HFFc6 (cell line): ENCODE data around the gene DNAJC1. TPM values are rescaled to one million over a fixed set of nuclear protein-coding genes. Genes with fewer than 3 reads are reported as not detected.

Experiments used
- DNase-seq: peaks from one replicate; pipeline ENCODE4 v3.0.0-alpha.2; 2018
- H3K27ac Mint-ChIP-seq: 2 replicates; pipeline ENCODE4 v1.8.0; 2020; ENCODE audit warnings: mild to moderate bottlenecking, mixed read lengths
- H3K27me3 Mint-ChIP-seq: 2 replicates; pipeline ENCODE4 v1.8.0; 2021; ENCODE audit warnings: mild to moderate bottlenecking, moderate library complexity, mixed read lengths; ENCODE audit not compliant: insufficient read depth
- H3K36me3 Mint-ChIP-seq: 2 replicates; pipeline ENCODE4 v1.8.0; 2021; ENCODE audit warnings: low read depth, mixed read lengths
- H3K4me1 Mint-ChIP-seq: 2 replicates; pipeline ENCODE4 v1.8.0; 2020; ENCODE audit warnings: low read depth, mixed read lengths
- H3K4me3 Mint-ChIP-seq: 2 replicates; pipeline ENCODE4 v1.8.0; 2020; ENCODE audit warnings: mild to moderate bottlenecking, moderate library complexity, mixed read lengths
- H3K9me3 Mint-ChIP-seq: 2 replicates; pipeline ENCODE4 v1.8.0; 2020; ENCODE audit warnings: mild to moderate bottlenecking, mixed read lengths
- CTCF ChIP-seq: fragments of 200-600 bp; sonication (generic); IDR thresholded peaks from 2 replicates; pipeline ENCODE4 v1.5.0; 2021; ENCODE audit warnings: antibody characterized with exemption, mild to moderate bottlenecking
- total RNA-seq, 6 experiments: library from RNA; stranded (reverse); fragmentation: NEBNext Ultra II Directional; extraction: Animal tissue kit (Norgen Biotek cat#: 25700); gene quantifications; 2 replicates in 1 of 6; 3 replicates in 5 of 6; pipeline ENCODE4 v1.2.3, GENCODE V29; 2021

The DNAJC1 gene
- total RNA-seq, 6 experiments from 2014 or later, result 17.3 to 25.5 (median 17.9) TPM

DNA sequence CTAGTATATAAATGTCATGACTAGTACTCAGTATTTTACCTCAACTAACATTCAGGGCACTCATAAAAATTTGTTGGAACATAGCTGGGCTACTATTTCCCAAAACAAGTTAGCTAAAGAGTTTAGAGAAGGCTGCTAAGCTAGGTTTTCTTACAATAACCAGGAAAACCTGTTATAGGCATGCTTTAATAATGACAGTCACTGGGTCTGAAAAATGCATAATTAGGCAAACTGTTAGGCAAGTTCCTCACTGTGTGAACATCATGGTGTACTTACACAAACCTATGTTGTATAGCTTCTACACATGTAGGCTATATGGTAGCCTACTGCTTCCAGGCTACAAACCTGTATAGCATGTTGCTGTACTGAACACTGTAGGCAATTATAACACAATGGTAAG is 79.0 kb downstream of the DNAJC1 start:
- Mint-ChIP-seq H3K27me3 (no peaks in the 10 kb centered on the region), H3K9me3 (no peaks in the 10 kb centered on the region), H3K27ac (no peak overlapping the region), H3K4me3 (no peak overlapping the region), H3K36me3 (no peaks in the 10 kb centered on the region), H3K4me1 (peaks cover 37% of the 10 kb centered on the region)
- DNase-seq, result no peak
- no peak for TF ChIP-seq CTCF

DNA sequence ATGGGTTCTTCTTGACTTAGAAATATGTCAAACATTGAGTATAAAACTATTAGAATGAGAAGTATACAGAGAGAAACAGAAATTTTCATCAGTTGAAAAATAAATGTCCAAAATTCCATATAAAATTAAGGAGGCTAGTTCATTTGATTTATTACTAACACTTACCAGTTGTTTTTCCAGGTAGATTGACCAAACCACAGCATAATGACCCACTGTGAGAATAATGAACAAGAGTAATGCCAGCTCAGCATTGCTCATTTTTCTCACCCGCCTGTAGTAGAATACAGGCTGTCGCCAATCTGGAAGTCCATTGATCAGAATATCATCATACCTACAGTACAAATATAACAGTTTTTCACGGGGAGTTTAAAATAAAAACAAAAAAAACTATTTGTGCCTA is 82.9 kb downstream of the DNAJC1 start:
- no peak overlapping the region for H3K27ac Mint-ChIP-seq
- H3K4me3 Mint-ChIP-seq, result no peak overlapping the region
- no peaks in the 10 kb centered on the region for H3K27me3 Mint-ChIP-seq
- peaks cover 4% of the 10 kb centered on the region; the same call in 1 of the 2 replicates for H3K4me1 Mint-ChIP-seq
- H3K36me3 Mint-ChIP-seq, result no peaks in the 10 kb centered on the region
- no peaks in the 10 kb centered on the region for H3K9me3 Mint-ChIP-seq
- DNase-seq, result no peak
- no peak for TF ChIP-seq CTCF

DNA sequence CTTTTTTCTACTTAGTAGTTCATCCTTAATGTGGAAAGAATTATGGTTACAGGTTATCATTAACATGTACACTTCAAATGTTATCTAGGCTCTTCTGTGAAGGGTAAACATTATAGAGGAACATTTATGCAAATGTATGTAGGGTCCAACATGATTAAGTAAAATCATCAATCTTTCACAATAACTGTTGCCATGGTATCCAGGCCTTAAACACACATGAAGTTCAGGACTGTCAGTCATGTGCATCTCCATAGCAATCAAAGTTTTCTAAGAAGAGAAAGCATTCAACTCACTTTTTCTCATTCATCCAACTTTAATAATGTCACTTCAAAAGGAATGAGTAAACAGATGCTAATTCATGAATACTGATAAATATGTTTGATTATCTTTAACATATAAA is 83.6 kb downstream of the DNAJC1 start:
- no peak for DNase-seq
- no peaks in the 10 kb centered on the region for H3K9me3 Mint-ChIP-seq
- no peak overlapping the region for H3K4me3 Mint-ChIP-seq
- peak overlapping the region; percentile 41; the same call in 1 of the 2 replicates for H3K27ac Mint-ChIP-seq
- no peaks in the 10 kb centered on the region for H3K27me3 Mint-ChIP-seq
- H3K36me3 Mint-ChIP-seq, result no peaks in the 10 kb centered on the region
- no peaks in the 10 kb centered on the region for H3K4me1 Mint-ChIP-seq
- no peak for TF ChIP-seq CTCF

DNA sequence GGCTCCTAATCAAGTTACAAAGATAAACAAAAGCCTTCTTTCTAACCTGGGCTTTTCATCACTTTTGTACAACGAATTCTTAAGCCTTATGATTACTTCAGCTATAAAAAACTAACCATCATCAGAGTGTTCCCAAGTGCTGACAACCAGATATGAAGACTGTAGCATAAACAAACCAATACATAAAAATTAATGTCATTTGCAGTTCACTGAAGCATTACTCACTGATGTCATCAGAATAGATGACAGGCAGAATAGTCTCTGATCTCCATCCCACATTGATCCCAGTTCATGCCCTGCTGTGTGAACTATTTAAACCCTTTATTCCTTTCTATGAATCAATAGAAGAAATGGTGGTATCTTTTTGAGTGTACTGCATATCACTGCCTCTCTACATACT is 84.4 kb downstream of the DNAJC1 start:
- Mint-ChIP-seq H3K36me3 (no peaks in the 10 kb centered on the region), H3K9me3 (no peaks in the 10 kb centered on the region), H3K4me1 (no peaks in the 10 kb centered on the region), H3K27ac (no peak overlapping the region), H3K4me3 (no peak overlapping the region), H3K27me3 (no peaks in the 10 kb centered on the region)
- no peak for DNase-seq
- TF ChIP-seq CTCF, result no peak

DNA sequence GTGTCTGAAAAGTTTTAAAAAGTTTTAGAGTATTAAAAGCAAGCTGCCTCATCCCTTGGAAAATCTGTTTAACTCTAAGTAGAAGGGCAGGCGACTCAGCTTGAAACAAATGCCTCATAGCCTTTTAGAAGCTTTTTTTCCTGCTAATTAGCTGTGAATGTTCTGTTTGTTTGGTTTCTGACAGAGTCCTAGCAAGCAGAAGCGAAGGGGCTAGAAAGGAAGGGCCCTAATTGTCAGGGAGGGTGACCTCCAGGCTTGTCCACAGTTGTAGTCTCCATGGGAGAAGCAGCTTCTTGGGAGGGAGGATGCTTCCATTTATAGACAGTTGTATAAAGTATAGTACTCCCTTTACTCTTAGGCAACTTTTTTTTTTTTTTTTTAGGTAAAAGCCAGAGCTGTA is 90.9 kb downstream of the DNAJC1 start:
- Mint-ChIP-seq H3K4me3 (no peak overlapping the region), H3K27me3 (peaks cover 1% of the 10 kb centered on the region; the same call in 1 of the 2 replicates), H3K27ac (peak overlapping the region; percentile 43), H3K9me3 (no peaks in the 10 kb centered on the region), H3K36me3 (no peaks in the 10 kb centered on the region), H3K4me1 (peaks cover 13% of the 10 kb centered on the region)
- no peak for TF ChIP-seq CTCF
- DNase-seq, result no peak

DNA sequence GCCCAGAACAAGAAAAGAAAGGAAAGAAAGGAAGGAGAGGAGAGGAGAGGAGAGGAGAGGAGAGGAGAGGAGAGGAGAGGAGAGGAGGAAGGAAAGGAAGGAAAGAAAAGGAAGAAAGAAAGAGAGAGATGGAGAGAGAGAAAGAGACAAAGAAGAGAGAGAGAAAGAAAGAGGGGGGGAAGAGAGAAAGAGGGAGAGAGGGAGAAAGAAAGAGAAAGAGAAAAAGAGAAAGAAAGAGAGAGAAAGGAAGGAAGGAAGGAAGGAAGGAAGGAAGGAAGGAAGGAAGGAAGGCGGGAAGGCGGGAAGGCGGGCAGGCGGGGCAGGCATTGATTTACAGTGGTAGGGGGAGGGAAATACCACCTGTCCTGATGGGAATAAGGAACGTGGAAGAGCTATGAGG is 92.7 kb downstream of the DNAJC1 start:
- peaks cover 13% of the 10 kb centered on the region for H3K4me1 Mint-ChIP-seq
- no peak overlapping the region for H3K27ac Mint-ChIP-seq
- no peaks in the 10 kb centered on the region for H3K9me3 Mint-ChIP-seq
- peaks cover 1% of the 10 kb centered on the region; the same call in 1 of the 2 replicates for H3K27me3 Mint-ChIP-seq
- H3K36me3 Mint-ChIP-seq, result no peaks in the 10 kb centered on the region
- TF ChIP-seq CTCF, result no peak
- no peak for DNase-seq
- H3K4me3 Mint-ChIP-seq, result no peak overlapping the region
